ENCODE data around the gene ATP6V0C.
A peak's percentile ranks its signal among the peaks of the same experiment; 100 is the strongest.

ATP6V0C gene

DNA sequence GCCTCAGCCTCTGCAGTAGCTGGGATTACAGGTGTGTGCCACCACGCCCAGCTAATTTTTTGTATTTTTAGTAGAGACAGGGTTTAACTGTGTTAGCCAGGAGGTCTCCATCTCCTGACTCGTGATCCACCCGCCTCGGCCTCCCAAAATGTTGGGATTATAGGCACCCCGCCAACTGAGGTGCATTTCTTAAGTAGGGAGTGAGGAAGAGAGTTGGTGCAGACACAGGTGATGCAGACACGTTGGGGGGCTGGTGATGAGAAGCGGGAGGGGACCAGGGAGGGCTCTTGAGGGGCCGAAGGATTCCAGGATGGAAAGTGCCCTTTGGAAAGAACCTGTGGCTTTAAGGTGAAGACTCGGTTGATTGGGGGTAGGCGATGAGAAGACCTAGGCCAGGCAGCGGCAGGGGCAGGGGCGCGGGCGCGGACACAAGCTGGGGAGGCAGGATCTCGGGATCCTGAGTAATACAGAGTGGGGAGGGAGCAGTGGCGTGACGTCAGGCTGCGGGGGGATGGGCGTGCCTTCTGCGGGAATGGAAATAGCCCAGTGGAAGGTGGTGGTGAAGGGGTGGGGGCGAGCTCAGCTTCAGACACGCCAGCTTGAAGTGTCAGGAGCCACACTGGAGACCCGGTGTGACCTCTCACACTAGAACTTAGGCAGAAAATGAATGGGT, 2.5 kb upstream of the ATP6V0C start:
- H3K4me3 Mint-ChIP-seq = no peak overlapping the region

GRCh38 chr16:2511996-2512734, 1.6 kb upstream of the ATP6V0C start:
- Mint-ChIP-seq H3K27ac (peak overlapping the region; percentile 63), H3K9me3 (no peaks in the 10 kb centered on the region), H3K36me3 (no peaks in the 10 kb centered on the region), H3K4me1 (peaks cover 34% of the 10 kb centered on the region), H3K27me3 (no peaks in the 10 kb centered on the region), H3K4me3 (peak overlapping the region; percentile 89)

More for the DNA sequence above, 2.5 kb upstream of the ATP6V0C start:
- Mint-ChIP-seq H3K36me3 (no peaks in the 10 kb centered on the region), H3K27ac (no peak overlapping the region), H3K4me1 (peaks cover 25% of the 10 kb centered on the region), H3K27me3 (no peaks in the 10 kb centered on the region), H3K9me3 (no peaks in the 10 kb centered on the region)

DNA sequence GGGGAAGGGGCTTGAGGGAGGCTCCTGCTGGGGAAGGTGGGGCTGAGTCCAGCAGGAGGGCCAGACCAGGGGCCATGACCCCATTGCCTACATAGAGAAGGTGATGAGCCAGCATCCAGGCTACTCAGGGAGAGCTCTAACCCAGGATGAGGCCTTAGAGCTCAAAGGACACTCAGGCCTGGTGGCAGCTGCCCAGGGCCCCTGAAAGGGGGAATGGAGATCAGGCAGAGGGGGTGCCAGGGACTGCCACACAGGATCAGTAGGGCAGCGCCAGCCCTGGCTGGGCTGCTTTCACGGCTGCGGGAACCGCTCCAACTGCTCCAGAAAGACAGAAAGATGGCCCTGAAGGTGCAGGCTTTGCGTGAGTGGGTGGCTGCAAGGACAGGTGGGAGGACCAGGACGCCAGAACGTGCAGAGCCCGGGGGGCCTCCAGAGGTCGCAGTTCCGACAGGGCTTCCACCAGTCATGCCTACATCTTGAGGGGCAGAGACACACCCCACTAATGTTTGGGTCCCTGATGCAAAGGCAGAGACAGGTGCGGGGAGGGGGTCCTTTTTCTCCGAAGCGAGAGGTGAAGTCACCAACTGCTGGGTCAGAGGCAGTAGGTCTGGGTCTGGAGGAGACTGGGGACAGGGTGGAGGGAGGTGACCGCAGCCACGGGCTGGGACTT, 882 bp upstream of the ATP6V0C start:
- H3K4me3 Mint-ChIP-seq = peak overlapping the region; percentile 89
- peaks cover 41% of the 10 kb centered on the region for H3K4me1 Mint-ChIP-seq
- peak overlapping the region; percentile 86 for H3K27ac Mint-ChIP-seq
- no peaks in the 10 kb centered on the region for H3K36me3 Mint-ChIP-seq
- H3K9me3 Mint-ChIP-seq = no peaks in the 10 kb centered on the region
- no peaks in the 10 kb centered on the region for H3K27me3 Mint-ChIP-seq

GRCh38 chr16:2514333-2515179, 804 bp downstream of the ATP6V0C start:
- Mint-ChIP-seq H3K36me3 (no peaks in the 10 kb centered on the region), H3K4me1 (peaks cover 54% of the 10 kb centered on the region), H3K27me3 (no peaks in the 10 kb centered on the region), H3K4me3 (peak overlapping the region; percentile 91), H3K9me3 (no peaks in the 10 kb centered on the region), H3K27ac (peak overlapping the region; percentile 90)

DNA sequence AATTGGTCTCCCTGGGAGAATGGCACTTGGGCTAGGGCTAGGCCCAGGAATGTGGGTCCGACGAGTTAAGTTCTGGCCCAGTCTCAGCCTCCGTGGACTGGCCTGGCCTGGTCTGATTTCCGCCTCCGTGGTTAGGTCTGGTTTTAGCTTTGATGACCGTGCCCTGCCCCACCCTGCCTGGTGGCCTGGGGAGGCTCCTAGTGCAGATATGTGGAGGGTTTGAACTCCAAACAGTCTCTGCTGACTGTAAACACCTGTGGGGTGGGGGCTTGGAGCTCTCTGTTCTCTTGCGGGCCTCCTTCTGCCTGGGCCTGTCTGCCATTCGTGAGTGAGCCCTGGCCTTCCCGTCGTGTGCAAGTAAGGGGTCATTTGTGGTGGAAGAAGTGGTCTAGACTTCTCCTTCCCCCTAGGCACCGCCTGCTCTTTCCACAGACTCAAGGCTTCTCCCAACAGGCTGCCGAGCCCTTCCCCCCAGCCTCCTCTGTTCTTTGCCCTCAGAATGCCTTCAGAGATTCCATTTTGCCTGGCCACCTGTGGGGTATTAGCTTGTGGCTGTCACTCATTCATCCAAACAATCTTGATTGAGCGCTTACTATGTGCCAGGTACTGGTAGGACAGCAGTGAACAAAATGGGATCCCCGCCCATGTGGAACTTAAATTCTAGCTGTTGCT, 1.6 kb downstream of the ATP6V0C start:
- peaks cover 60% of the 10 kb centered on the region for H3K4me1 Mint-ChIP-seq
- peaks cover 2% of the 10 kb centered on the region for H3K36me3 Mint-ChIP-seq
- H3K27ac Mint-ChIP-seq = peak overlapping the region; percentile 90
- peak overlapping the region; percentile 91 for H3K4me3 Mint-ChIP-seq
- H3K27me3 Mint-ChIP-seq = no peaks in the 10 kb centered on the region
- no peaks in the 10 kb centered on the region for H3K9me3 Mint-ChIP-seq

GRCh38 chr16:2516391-2517240, 2.9 kb downstream of the ATP6V0C start:
- H3K4me1 Mint-ChIP-seq = peaks cover 66% of the 10 kb centered on the region
- H3K36me3 Mint-ChIP-seq = peaks cover 2% of the 10 kb centered on the region
- H3K27me3 Mint-ChIP-seq = no peaks in the 10 kb centered on the region
- H3K4me3 Mint-ChIP-seq = peak overlapping the region; percentile 91
- H3K9me3 Mint-ChIP-seq = no peaks in the 10 kb centered on the region
- peak overlapping the region; percentile 90 for H3K27ac Mint-ChIP-seq

- Mint-ChIP-seq H3K4me1 (peaks cover 55% of the 10 kb centered on the region), H3K27me3 (no peaks in the 10 kb centered on the region), H3K27ac (peak overlapping the region; percentile 23), H3K4me3 (peak overlapping the region; percentile 91), H3K9me3 (no peaks in the 10 kb centered on the region), H3K36me3 (peaks cover 2% of the 10 kb centered on the region)
Observed at GRCh38 chr16:2517954-2518605, 4.3 kb downstream of the ATP6V0C start.

DNA sequence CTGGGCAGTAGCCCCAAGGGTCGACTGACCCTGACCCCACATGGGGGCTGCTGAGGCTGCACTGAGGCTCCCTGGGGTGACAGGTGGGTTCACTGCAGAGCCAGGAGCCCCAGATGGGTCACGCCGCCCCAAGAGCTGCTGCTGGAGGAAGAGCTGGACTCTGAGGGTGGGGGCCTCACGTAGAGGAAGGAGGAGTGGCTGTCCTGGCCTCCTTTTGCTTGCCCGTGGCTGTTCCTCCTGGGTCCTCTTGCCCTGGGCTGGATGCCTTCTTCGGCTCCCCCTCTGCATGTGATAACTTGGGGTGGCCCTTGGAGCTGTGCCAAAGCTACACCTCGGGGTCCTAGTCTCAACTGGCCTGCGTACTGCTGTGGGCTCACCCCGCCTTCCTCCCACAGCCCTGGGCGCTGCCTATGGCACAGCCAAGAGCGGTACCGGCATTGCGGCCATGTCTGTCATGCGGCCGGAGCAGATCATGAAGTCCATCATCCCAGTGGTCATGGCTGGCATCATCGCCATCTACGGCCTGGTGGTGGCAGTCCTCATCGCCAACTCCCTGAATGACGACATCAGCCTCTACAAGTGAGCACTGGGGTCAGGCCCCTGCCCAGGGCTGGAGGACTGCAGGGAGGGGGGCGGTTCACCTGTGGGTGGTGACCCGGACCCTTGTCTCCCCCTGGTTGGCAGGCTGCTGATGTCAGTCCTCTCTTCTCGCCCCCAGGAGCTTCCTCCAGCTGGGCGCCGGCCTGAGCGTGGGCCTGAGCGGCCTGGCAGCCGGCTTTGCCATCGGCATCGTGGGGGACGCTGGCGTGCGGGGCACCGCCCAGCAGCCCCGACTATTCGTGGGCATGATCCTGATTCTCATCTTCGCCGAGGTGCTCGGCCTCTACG, 5.3 kb downstream of the ATP6V0C start:
- H3K4me1 Mint-ChIP-seq = peaks cover 53% of the 10 kb centered on the region
- no peaks in the 10 kb centered on the region for H3K27me3 Mint-ChIP-seq
- no peak overlapping the region for H3K27ac Mint-ChIP-seq
- peak overlapping the region; percentile 78 for H3K4me3 Mint-ChIP-seq
- H3K36me3 Mint-ChIP-seq = peaks cover 2% of the 10 kb centered on the region
- H3K9me3 Mint-ChIP-seq = no peaks in the 10 kb centered on the region

DNA sequence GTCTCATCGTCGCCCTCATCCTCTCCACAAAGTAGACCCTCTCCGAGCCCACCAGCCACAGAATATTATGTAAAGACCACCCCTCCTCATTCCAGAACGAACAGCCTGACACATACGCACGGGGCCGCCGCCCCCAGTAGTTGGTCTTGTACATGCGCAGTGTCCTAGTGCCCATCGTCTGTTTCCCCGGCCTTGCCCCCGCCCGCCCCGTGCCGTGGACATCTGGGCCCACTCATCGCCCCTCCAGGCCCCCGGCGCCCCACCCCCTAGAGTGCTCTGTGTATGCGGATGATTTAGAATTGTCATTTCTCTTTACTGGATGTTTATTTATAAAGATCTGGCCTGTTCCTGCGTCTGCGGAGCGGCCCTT, 5.9 kb downstream of the ATP6V0C start:
- peak overlapping the region; percentile 78 for H3K4me3 Mint-ChIP-seq
- peak overlapping the region; percentile 94 for H3K27ac Mint-ChIP-seq
- H3K4me1 Mint-ChIP-seq = peaks cover 59% of the 10 kb centered on the region
- H3K36me3 Mint-ChIP-seq = peaks cover 4% of the 10 kb centered on the region
- H3K27me3 Mint-ChIP-seq = no peaks in the 10 kb centered on the region
- H3K9me3 Mint-ChIP-seq = no peaks in the 10 kb centered on the region

DNA sequence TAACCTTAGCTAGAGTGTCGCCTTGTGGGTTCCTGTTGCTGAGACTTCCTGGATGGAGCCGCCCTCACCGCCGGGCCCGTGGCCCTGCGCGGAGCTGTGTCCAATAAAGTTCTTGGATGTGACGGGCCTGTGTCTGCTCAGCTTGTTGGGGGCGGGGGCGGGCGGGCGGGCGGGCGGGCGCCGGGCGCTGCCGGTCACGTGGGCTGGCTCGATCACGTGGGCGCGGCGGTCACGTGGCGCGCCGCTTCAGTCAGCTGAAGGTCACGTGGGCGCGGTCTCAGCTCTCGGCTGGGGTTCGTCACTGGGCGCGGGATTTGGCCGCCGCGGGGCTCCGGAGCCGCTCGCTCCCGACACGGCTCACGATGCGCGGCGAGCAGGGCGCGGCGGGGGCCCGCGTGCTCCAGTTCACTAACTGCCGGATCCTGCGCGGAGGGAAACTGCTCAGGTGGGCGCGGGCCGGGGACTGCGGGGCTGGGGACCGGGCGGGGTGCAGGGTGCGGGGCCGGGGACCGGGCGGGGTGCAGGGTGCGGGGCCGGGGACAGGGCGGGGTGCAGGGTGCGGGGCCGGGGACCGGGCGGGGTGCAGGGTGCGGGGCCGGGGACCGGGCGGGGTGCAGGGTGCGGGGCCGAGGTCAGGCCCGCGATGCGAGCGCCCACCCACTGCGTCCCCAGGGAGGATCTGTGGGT, 6.5 kb downstream of the ATP6V0C start, which contains the start of gene AMDHD2:
Gene AMDHD2, plus strand, starts transcription at position 275 of the 687 bp plus-strand sequence. Its CDS starts 88 bp downstream, at position 363.
- Mint-ChIP-seq H3K9me3 (no peaks in the 10 kb centered on the region), H3K27me3 (no peaks in the 10 kb centered on the region), H3K27ac (peak within 1 kb of the TSS; percentile 96), H3K36me3 (peaks cover 4% of the 10 kb centered on the region), H3K4me3 (peak within 1 kb of the TSS; percentile 85), H3K4me1 (peaks cover 58% of the 10 kb centered on the region)

DNA sequence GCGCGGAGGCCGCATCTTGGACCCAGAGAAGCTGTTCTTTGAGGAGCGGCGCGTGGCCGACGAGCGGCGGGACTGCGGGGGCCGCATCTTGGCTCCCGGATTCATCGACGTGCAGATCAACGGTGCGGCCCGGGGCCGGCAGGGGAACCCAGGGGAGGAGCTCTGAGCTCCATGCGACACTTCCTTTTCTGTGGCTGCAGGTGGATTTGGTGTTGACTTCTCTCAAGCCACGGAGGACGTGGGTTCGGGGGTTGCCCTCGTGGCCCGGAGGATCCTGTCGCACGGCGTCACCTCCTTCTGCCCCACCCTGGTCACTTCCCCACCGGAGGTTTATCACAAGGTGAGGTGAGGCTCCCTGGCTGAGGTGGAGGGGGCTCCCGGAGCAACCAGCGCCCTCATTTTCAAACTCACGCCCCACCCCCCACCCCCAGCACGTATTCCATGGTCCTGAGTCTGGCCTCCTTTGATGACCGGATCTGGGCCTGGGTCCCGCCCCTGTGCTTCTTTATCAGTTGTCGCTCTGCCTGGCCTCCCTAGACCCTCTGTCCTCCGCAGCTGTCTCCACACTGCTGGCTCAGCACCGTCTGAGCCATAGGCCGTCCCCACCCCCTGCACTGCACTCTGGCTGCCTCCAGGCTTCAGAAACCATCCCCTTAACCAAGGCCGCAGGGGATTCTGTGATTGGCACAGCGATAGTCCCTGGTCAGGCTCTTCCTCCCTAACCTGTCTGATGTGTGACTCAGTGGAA, 7.2 kb downstream of the ATP6V0C start:
- H3K27ac Mint-ChIP-seq = peak overlapping the region; percentile 96
- no peaks in the 10 kb centered on the region for H3K27me3 Mint-ChIP-seq
- H3K9me3 Mint-ChIP-seq = no peaks in the 10 kb centered on the region
- peaks cover 50% of the 10 kb centered on the region for H3K4me1 Mint-ChIP-seq
- peaks cover 4% of the 10 kb centered on the region for H3K36me3 Mint-ChIP-seq
- H3K4me3 Mint-ChIP-seq = peak overlapping the region; percentile 85

DNA sequence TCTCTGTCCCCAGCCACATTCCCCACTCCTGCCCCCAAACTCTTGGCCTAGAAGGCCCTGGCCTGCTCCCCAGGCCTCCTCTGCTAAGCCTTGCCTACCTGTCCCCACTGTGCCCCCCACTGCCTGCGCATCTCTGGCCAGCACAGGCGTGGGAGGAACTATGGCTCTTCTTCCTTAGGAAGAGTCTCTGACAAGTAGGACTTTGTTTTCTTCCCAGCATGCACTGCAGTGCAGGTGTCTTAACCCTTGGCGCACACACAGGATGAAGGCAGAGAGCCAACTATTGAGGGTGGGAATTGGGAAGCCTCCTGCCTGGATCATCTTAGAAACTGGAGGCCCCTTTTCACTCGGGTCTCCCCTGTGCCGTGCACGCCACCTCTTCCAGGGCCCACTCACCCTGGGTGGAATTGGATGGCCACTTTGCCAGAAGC, 10.1 kb downstream of the ATP6V0C start:
- Mint-ChIP-seq H3K9me3 (no peaks in the 10 kb centered on the region), H3K27me3 (no peaks in the 10 kb centered on the region), H3K36me3 (peaks cover 4% of the 10 kb centered on the region), H3K4me1 (peaks cover 24% of the 10 kb centered on the region), H3K4me3 (no peak overlapping the region), H3K27ac (no peak overlapping the region)

Data from activated naive CD4-positive, alpha-beta T cell treated with anti-CD3 and anti-CD28 coated beads, Interleukin-2, amount 50 U/mL, for 24 hours (primary cell).